ENCODE results near the gene ERG. TPM values are rescaled to one million over a fixed set of nuclear protein-coding genes. Genes with fewer than 3 reads are reported as not detected.

ERG gene
- total and polyA plus RNA-seq, 11 donors, result 5.9 to 37.9 (median 15.4) TPM

DNA sequence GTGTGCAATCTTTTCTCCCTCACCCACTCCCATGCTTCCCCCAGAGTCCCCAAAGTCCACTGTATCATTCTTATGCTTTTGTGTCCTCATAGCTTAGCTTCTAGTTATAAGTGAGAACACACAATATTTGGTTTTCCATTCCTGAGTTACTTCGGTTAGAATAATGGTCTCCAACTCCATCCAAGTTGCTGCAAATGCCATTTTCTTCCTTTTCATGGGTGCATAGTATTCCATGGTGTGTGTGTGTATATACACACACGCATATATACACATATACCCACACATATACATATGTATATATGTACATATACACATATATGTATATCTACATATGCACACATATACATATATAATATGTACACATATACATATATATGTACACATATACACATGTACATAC is 69.3 kb downstream of the ERG start:
- no peaks in the 10 kb centered on the region for H3K27me3 ChIP-seq
- H3K9me3 ChIP-seq, result no peaks in the 10 kb centered on the region
- no peak overlapping the region for H3K4me3 ChIP-seq
- no peak for ATAC-seq
- no peak for DNase-seq
- H3K4me1 ChIP-seq, result peaks cover 0 to 8% (median 0%) of the 10 kb centered on the region in 12 donors
- no peak overlapping the region for H3K27ac ChIP-seq
- WGBS, 4 donors, result 94 to 99% (median 96%) methylated on average over 2 of the region's 2 CpGs
- TF ChIP-seq, protein P1, sequence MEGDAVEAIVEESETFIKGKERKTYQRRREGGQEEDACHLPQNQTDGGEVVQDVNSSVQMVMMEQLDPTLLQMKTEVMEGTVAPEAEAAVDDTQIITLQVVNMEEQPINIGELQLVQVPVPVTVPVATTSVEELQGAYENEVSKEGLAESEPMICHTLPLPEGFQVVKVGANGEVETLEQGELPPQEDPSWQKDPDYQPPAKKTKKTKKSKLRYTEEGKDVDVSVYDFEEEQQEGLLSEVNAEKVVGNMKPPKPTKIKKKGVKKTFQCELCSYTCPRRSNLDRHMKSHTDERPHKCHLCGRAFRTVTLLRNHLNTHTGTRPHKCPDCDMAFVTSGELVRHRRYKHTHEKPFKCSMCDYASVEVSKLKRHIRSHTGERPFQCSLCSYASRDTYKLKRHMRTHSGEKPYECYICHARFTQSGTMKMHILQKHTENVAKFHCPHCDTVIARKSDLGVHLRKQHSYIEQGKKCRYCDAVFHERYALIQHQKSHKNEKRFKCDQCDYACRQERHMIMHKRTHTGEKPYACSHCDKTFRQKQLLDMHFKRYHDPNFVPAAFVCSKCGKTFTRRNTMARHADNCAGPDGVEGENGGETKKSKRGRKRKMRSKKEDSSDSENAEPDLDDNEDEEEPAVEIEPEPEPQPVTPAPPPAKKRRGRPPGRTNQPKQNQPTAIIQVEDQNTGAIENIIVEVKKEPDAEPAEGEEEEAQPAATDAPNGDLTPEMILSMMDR (IDR thresholded peaks at IDR 0.05), result no peak
- TF ChIP-seq POLR2A (IDR thresholded peaks at IDR 0.05), result no peak
- H3K36me3 ChIP-seq, result no peaks in the 10 kb centered on the region
- intact Hi-C loops (cut with DNase I), result no loop called here

DNA sequence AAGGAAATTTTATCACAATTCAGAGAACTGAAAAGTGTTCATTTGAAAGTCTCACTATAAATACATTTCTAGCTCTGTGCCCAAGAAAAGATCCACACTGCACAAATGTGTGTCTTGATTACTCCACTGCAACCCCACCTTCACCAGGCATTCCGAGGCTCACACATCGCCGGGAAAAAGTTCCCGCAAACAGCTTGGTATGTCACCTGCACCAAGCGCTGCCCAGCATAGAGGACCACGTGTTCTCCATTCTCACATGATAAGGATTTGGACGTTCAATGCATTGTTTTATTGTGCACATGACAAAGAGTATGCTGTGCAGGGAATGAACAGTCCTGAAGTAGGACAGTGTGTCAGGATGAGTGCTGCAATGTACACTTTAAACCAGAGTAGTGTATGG is 70.1 kb downstream of the ERG start:
- Histone ChIP-seq H3K27me3 (no peaks in the 10 kb centered on the region), H3K4me1 (peaks cover 0 to 8% (median 0%) of the 10 kb centered on the region in 12 donors), H3K36me3 (peaks cover 0 to 5% (median 0%) of the 10 kb centered on the region in 9 donors), H3K27ac (no peak overlapping the region), H3K9me3 (no peaks in the 10 kb centered on the region), H3K4me3 (no peak overlapping the region)
- TF ChIP-seq, protein P1 (IDR thresholded peaks at IDR 0.05), result no peak
- no peak for TF ChIP-seq POLR2A (IDR thresholded peaks at IDR 0.05)
- DNase-seq (no peak), ATAC-seq (peak in 2 of 4 donors; percentile 28 to 34)
- intact Hi-C loops (cut with DNase I), result no loop called here
- WGBS, 4 donors, result 31 to 55% (median 37%) methylated on average over 7 of the region's 7 CpGs

DNA sequence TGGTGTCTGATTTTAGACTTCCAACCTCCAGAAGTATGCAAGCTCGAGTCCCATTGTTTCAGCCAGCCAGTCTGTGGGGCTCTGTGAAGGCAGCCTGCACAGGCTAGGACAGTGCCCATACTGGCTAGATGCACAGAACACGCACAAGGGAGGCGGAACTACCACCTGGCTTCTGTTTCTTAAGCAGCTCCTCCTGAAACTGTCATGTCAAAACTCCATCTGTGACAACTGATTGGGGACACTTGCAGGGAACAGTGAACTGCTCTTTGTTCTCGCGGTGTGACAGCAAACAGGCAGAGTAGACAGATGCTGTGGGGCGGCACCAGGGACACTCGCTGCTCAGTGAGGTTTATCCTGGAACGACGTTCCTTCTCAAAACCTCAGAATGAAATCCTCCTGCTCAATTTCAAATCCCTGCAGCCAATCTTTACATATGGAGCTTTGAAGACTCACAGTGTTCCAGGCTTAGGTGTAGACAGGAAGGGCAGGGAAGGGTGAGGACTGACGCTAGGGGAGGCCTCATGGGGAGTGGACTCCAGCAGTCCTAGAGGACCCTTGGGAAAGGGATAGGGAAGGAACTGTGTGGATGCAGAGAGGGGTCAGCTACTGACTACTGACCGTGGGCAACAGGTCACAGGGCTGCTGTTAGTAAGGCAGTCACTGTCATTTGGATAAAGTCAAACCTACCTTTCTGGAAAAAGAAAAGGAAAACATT is 73.8 kb downstream of the ERG start:
- H3K27me3 ChIP-seq, result no peaks in the 10 kb centered on the region
- DNase-seq (no peak), ATAC-seq (peak in 1 of 4 donors; percentile 28)
- no peak overlapping the region for H3K27ac ChIP-seq
- H3K4me1 ChIP-seq, result peaks cover 0 to 8% (median 0%) of the 10 kb centered on the region in 12 donors
- peaks cover 0 to 26% (median 4%) of the 10 kb centered on the region in 9 donors for H3K36me3 ChIP-seq
- TF ChIP-seq, protein P1 (IDR thresholded peaks at IDR 0.05), result no peak
- TF ChIP-seq POLR2A (IDR thresholded peaks at IDR 0.05), result no peak
- intact Hi-C loops (cut with DNase I), result no loop called here
- WGBS, 4 donors, result 53 to 70% (median 61%) methylated on average over 9 to 11 of the region's 11 CpGs
- H3K4me3 ChIP-seq, result no peak overlapping the region
- H3K9me3 ChIP-seq, result no peaks in the 10 kb centered on the region

DNA sequence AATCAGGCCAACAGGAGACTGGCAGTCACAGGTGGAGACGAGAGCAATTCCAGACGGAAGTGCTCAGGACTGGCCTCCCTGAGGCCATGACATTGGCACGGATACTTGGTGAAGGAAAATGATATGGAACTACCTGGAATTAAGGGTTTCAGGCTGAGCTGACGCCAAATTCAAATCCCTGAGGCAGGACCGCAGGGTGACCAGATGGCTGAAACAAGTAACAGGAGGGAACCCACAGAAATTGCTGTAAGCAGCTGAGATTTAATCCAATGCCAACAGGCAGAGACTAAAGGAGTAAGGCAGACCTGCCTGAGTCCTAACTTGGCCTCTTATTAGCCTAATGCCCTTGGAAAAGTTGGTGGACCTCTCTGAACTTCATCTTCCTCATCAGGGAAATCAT is 76.2 kb downstream of the ERG start:
- H3K27me3 ChIP-seq, result no peaks in the 10 kb centered on the region
- H3K4me1 ChIP-seq, result peaks cover 0 to 3% (median 0%) of the 10 kb centered on the region in 12 donors
- WGBS, 4 donors, result 81 to 95% (median 87%) methylated on average over 5 of the region's 5 CpGs
- H3K9me3 ChIP-seq, result no peaks in the 10 kb centered on the region
- H3K27ac ChIP-seq, result no peak overlapping the region
- intact Hi-C loops (cut with DNase I), result no loop called here
- DNase-seq, result no peak
- peaks cover 0 to 26% (median 4%) of the 10 kb centered on the region in 9 donors for H3K36me3 ChIP-seq
- no peak for ATAC-seq
- H3K4me3 ChIP-seq, result no peak overlapping the region
- TF ChIP-seq, protein P1 (IDR thresholded peaks at IDR 0.05), result no peak
- no peak for TF ChIP-seq POLR2A (IDR thresholded peaks at IDR 0.05)

Data from heart left ventricle (tissue), 16 donors.